Vagina (tissue), 2 donors: ENCODE results near the gene CNTN3. TPM values are rescaled to one million over a fixed set of nuclear protein-coding genes. Genes with fewer than 3 reads are reported as not detected.

Source experiments
- DNase-seq, 2 donors: peaks; one replicate each; pipeline ENCODE4 v3.0.0-alpha.2; 2017; ENCODE audit errors: extremely low spot score in 2 of 2
- H3K27ac ChIP-seq: fragments of 200-600 bp; sonication (generic); one replicate; pipeline ENCODE4 v1.5.1; 2019
- H3K27me3 ChIP-seq: fragments of 200-600 bp; sonication (generic); one replicate; pipeline ENCODE4 v1.5.1; 2019
- H3K36me3 ChIP-seq, 2 donors: fragments of 200-600 bp; sonication (generic); one replicate each; pipeline ENCODE4 v1.5.1; 2017 to 2019
- H3K4me1 ChIP-seq: fragments of 200-600 bp; sonication (generic); one replicate; pipeline ENCODE4 v1.5.1; 2019
- H3K4me3 ChIP-seq, 2 donors: fragments of 200-600 bp; sonication (generic); 1 replicate in 1 of 2; 2 replicates in 1 of 2; pipeline ENCODE4 v1.5.1; 2016 to 2019
- H3K9me3 ChIP-seq: fragments of 200-600 bp; sonication (generic); one replicate; pipeline ENCODE4 v1.5.1; 2019
- POLR2A ChIP-seq, 2 donors: fragments of 450-650 bp; IDR thresholded peaks; one replicate each; pipeline ENCODE4 v1.6.1; 2017; ENCODE audit warnings: antibody characterized with exemption in 2 of 2, mild to moderate bottlenecking in 2 of 2, moderate library complexity in 2 of 2
- POLR2AphosphoS5 ChIP-seq, 2 donors: sonication (generic); formaldehyde crosslinking; IDR thresholded peaks; one replicate each; pipeline ENCODE4 v1.9.0; 2017; ENCODE audit warnings: antibody characterized with exemption in 2 of 2, mild to moderate bottlenecking in 2 of 2, low read depth in 1 of 2; ENCODE audit not compliant: insufficient read depth in 1 of 2
- intact Hi-C: fragments of 100-400 bp; cut with DNase I; formaldehyde crosslinking; loops from one replicate; pipeline ENCODE4 v1.15.1; 2023
- total RNA-seq: library from RNA; depleted of rRNA; stranded (reverse); fragments of >200 nt; gene quantifications from one replicate; pipeline ENCODE4 v1.2.3, GENCODE V29; 2016
- TF ChIP-seq, protein P1 (sequence below), 3 experiments: fragments of 450-650 bp in 2 of 3; fragments of 200-600 bp in 1 of 3; sonication (generic) in 1 of 3; IDR thresholded peaks; one replicate each; pipeline ENCODE4 v1.5.1; 2017 to 2019; ENCODE audit warnings: antibody characterized with exemption in 3 of 3, mild to moderate bottlenecking in 2 of 3, moderate library complexity in 2 of 3

CNTN3 gene
- total RNA-seq, 1 donor from 2014 or later = not detected

- TF ChIP-seq POLR2AphosphoS5 (IDR thresholded peaks at IDR 0.05; ENCODE audit: insufficient read depth in 1 of 2, low read depth in 1 of 2) (no peak), POLR2A (IDR thresholded peaks at IDR 0.05) (no peak)
- TF ChIP-seq, protein P1, sequence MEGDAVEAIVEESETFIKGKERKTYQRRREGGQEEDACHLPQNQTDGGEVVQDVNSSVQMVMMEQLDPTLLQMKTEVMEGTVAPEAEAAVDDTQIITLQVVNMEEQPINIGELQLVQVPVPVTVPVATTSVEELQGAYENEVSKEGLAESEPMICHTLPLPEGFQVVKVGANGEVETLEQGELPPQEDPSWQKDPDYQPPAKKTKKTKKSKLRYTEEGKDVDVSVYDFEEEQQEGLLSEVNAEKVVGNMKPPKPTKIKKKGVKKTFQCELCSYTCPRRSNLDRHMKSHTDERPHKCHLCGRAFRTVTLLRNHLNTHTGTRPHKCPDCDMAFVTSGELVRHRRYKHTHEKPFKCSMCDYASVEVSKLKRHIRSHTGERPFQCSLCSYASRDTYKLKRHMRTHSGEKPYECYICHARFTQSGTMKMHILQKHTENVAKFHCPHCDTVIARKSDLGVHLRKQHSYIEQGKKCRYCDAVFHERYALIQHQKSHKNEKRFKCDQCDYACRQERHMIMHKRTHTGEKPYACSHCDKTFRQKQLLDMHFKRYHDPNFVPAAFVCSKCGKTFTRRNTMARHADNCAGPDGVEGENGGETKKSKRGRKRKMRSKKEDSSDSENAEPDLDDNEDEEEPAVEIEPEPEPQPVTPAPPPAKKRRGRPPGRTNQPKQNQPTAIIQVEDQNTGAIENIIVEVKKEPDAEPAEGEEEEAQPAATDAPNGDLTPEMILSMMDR (IDR thresholded peaks at IDR 0.05) = no peak
- intact Hi-C loops = no loop called here
- H3K9me3 ChIP-seq = no peaks in the 10 kb centered on the region
These were observed 9.0 kb downstream of the CNTN3 start for GRCh38 chr3:74605437-74605836.

DNA sequence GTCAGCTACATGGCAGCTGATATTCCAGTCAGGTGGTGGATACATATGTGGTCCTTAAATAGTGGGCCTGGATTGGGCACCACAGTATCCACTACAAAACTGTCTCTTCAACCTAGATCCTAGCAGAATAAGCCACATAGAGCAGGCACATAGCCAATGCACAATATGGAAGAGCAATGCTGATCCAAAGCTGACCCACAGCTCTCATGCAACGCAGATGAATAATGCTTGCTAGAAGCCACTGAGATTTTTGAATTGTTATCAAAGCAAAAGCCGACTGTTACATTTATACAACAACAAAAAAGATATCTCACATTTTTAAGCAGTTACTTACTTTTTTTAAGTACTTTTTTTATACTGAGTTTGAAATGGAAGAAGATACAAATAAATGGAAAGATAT, 11.2 kb downstream of the CNTN3 start:
- Histone ChIP-seq H3K4me3 (no peak overlapping the region), H3K27ac (no peak overlapping the region)
- intact Hi-C loops = no loop called here

More at GRCh38 chr3:74605437-74605836, 9.0 kb downstream of the CNTN3 start:
- Histone ChIP-seq H3K27me3 (no peaks in the 10 kb centered on the region), H3K27ac (no peak overlapping the region), H3K4me3 (no peak overlapping the region), H3K4me1 (no peaks in the 10 kb centered on the region), H3K36me3 (no peaks in the 10 kb centered on the region)
- no peak for DNase-seq

GRCh38 chr3:74602471-74602870, 12.0 kb downstream of the CNTN3 start:
- TF ChIP-seq POLR2AphosphoS5 (IDR thresholded peaks at IDR 0.05; ENCODE audit: insufficient read depth in 1 of 2, low read depth in 1 of 2) = no peak
- Histone ChIP-seq H3K4me1 (no peaks in the 10 kb centered on the region), H3K9me3 (no peaks in the 10 kb centered on the region), H3K4me3 (no peak overlapping the region), H3K27me3 (no peaks in the 10 kb centered on the region), H3K27ac (no peak overlapping the region), H3K36me3 (no peaks in the 10 kb centered on the region)
- no peak for DNase-seq
- intact Hi-C loops = no loop called here

More for the DNA sequence above, 11.2 kb downstream of the CNTN3 start:
- Histone ChIP-seq H3K4me1 (no peaks in the 10 kb centered on the region), H3K9me3 (no peaks in the 10 kb centered on the region), H3K36me3 (no peaks in the 10 kb centered on the region), H3K27me3 (no peaks in the 10 kb centered on the region)
- DNase-seq = no peak
- TF ChIP-seq POLR2A (IDR thresholded peaks at IDR 0.05) = no peak
- TF ChIP-seq, protein P1 (IDR thresholded peaks at IDR 0.05) = no peak
- no peak for TF ChIP-seq POLR2AphosphoS5 (IDR thresholded peaks at IDR 0.05; ENCODE audit: insufficient read depth in 1 of 2, low read depth in 1 of 2)

- Histone ChIP-seq H3K4me1 (no peaks in the 10 kb centered on the region), H3K36me3 (no peaks in the 10 kb centered on the region), H3K27me3 (no peaks in the 10 kb centered on the region), H3K4me3 (no peak overlapping the region), H3K27ac (no peak overlapping the region), H3K9me3 (no peaks in the 10 kb centered on the region)
- TF ChIP-seq, protein P1 (IDR thresholded peaks at IDR 0.05) = no peak
- TF ChIP-seq POLR2AphosphoS5 (IDR thresholded peaks at IDR 0.05; ENCODE audit: insufficient read depth in 1 of 2, low read depth in 1 of 2) (no peak), POLR2A (IDR thresholded peaks at IDR 0.05) (no peak)
- no peak for DNase-seq
- intact Hi-C loops = no loop called here
These were observed 12.7 kb downstream of the CNTN3 start for GRCh38 chr3:74601793-74602192.

DNA sequence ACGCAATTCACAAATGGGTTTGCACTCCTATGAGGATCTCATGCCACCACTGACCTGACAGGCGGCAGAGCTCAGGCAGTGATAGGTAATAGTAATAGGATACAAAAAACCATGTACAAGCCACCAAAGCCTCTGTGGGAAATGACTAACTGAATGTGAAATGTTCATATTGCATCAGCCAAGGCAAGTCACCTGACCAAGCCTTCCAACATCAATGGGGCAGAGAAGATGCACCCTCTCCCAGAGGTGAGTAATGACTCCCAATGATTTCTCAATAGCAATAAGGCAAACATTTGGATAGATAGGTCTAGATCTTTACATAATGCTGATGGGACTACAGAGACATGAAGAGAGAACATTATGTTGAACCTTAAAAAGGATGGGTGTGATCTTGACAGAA, 14.9 kb downstream of the CNTN3 start:
- Histone ChIP-seq H3K4me3 (no peak overlapping the region), H3K4me1 (no peaks in the 10 kb centered on the region), H3K27me3 (no peaks in the 10 kb centered on the region), H3K36me3 (no peaks in the 10 kb centered on the region), H3K9me3 (no peaks in the 10 kb centered on the region), H3K27ac (no peak overlapping the region)
- no peak for DNase-seq
- intact Hi-C loops = no loop called here
- no peak for TF ChIP-seq POLR2AphosphoS5 (IDR thresholded peaks at IDR 0.05; ENCODE audit: insufficient read depth in 1 of 2, low read depth in 1 of 2)
- no peak for TF ChIP-seq POLR2A (IDR thresholded peaks at IDR 0.05)
- TF ChIP-seq, protein P1 (IDR thresholded peaks at IDR 0.05) = no peak
